ENCODE measurements around the gene CSHL1. TPM values are rescaled to one million over a fixed set of nuclear protein-coding genes. Genes with fewer than 3 reads are reported as not detected.

The CSHL1 gene
- total and polyA plus RNA-seq, 9 of the 15 experiments (the other 6 are each of a cell fraction or from before 2014, with no cell fraction given), result not detected

DNA sequence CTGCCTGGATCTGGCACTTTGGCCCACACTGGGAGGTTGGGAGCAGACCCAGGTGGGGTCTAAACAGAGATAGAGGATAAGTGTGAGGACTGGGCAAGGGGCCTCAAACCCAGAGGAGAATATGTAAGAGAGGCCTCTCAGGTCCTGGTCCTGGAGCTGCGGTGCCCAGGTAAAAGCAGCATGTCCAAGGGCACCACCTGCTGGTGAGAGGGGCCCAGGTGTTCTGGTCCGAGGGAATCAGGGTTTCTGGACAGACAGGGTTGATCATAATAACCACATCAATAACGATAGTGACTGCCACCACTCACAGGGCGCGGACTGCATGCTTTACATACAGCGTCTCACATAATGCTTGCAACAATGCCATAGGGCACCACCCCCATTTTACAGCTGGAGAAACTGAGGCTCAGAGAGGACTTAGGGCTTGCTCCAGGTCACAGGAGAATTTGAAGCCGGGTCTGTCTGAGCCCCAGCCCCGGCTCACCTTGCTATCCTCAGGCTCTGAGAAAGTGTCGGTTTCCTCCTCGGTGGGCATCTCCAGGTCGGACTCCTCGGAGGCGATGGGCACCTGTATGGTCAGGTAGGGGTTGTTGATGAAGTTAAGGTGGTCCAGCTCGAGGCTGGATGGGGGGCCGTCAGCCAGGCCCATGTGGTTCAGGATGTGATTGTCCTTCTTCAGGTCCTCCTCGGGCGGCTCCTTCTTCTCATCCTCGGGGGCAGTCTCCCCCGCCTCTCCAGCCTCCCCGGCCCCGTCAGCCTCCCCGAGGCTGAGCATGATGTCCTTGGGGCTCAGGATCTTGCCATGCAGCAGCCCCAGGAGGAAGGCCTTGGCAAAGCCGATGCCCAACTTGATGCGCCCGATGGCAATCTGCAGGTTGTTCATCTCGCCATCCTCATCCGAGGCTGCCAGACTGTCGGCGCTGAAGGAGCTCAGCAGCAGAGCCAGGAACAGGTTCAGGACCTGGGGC, 40.2 kb upstream of the CSHL1 start (continued):
- TF ChIP-seq, protein P1, sequence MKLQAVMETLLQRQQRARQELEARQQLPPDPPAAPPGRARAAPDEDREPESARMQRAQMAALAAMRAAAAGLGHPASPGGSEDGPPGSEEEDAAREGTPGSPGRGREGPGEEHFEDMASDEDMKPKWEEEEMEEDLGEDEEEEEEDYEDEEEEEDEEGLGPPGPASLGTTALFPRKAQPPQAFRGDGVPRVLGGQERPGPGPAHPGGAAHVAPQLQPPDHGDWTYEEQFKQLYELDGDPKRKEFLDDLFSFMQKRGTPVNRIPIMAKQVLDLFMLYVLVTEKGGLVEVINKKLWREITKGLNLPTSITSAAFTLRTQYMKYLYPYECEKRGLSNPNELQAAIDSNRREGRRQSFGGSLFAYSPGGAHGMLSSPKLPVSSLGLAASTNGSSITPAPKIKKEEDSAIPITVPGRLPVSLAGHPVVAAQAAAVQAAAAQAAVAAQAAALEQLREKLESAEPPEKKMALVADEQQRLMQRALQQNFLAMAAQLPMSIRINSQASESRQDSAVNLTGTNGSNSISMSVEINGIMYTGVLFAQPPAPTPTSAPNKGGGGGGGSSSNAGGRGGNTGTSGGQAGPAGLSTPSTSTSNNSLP (IDR thresholded peaks at IDR 0.05; ENCODE audit: borderline replicate concordance, low read depth, low read length), result no peak
- TF ChIP-seq, protein P2, sequence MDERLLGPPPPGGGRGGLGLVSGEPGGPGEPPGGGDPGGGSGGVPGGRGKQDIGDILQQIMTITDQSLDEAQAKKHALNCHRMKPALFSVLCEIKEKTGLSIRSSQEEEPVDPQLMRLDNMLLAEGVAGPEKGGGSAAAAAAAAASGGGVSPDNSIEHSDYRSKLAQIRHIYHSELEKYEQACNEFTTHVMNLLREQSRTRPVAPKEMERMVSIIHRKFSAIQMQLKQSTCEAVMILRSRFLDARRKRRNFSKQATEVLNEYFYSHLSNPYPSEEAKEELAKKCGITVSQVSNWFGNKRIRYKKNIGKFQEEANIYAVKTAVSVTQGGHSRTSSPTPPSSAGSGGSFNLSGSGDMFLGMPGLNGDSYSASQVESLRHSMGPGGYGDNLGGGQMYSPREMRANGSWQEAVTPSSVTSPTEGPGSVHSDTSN (CRISPR knock-in tag; IDR thresholded peaks at IDR 0.05; ENCODE audit: low read depth), result no peak
- TF ChIP-seq, protein P2 (tag; conservative IDR thresholded peaks at IDR 0.05; ENCODE audit: low read depth), result no peak
- TF ChIP-seq, protein P3, sequence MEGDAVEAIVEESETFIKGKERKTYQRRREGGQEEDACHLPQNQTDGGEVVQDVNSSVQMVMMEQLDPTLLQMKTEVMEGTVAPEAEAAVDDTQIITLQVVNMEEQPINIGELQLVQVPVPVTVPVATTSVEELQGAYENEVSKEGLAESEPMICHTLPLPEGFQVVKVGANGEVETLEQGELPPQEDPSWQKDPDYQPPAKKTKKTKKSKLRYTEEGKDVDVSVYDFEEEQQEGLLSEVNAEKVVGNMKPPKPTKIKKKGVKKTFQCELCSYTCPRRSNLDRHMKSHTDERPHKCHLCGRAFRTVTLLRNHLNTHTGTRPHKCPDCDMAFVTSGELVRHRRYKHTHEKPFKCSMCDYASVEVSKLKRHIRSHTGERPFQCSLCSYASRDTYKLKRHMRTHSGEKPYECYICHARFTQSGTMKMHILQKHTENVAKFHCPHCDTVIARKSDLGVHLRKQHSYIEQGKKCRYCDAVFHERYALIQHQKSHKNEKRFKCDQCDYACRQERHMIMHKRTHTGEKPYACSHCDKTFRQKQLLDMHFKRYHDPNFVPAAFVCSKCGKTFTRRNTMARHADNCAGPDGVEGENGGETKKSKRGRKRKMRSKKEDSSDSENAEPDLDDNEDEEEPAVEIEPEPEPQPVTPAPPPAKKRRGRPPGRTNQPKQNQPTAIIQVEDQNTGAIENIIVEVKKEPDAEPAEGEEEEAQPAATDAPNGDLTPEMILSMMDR (IDR thresholded peaks at IDR 0.05 in 2 of 3, conservative IDR thresholded peaks at IDR 0.05 in 1 of 3; ENCODE audit: insufficient read depth in 2 of 3, low read depth in 1 of 3, low read length in 3 of 3), result peak; percentile 42 to 48 (median 46)
- TF ChIP-seq POLR2G (IDR thresholded peaks at IDR 0.05; ENCODE audit: low read depth, low read length), result peak; percentile 60
- no peak for TF ChIP-seq SAP30 (IDR thresholded peaks at IDR 0.05; ENCODE audit: borderline replicate concordance, insufficient read depth, low read depth, low read length, poor library complexity, severe bottlenecking)

All from K562 (cell line).